Effector memory CD4-positive, alpha-beta T cell (primary cell): ENCODE measurements around the gene ABLIM3.

Experiments
- DNase-seq, 3 donors: peaks; one replicate each; pipeline ENCODE4 v3.0.0-alpha.2; 2020
- H3K27ac ChIP-seq: 2 replicates; pipeline ENCODE4 v1.7.0; 2013; ENCODE audit warnings: mild to moderate bottlenecking, low read length, moderate library complexity; ENCODE audit not compliant: insufficient read depth, poor library complexity, severe bottlenecking
- H3K27me3 ChIP-seq: replicated peaks from 2 replicates; pipeline ENCODE4 v1.7.0; 2013; ENCODE audit warnings: mild to moderate bottlenecking, low read length; ENCODE audit not compliant: insufficient read depth, control insufficient read depth, poor library complexity, severe bottlenecking
- H3K36me3 ChIP-seq: 2 replicates; pipeline ENCODE4 v1.7.0; 2013; ENCODE audit warnings: mild to moderate bottlenecking, low read length, moderate library complexity; ENCODE audit not compliant: control insufficient read depth, insufficient read depth
- H3K4me1 ChIP-seq: 2 replicates; pipeline ENCODE4 v1.7.0; 2013; ENCODE audit warnings: low read length, mild to moderate bottlenecking; ENCODE audit not compliant: control insufficient read depth, insufficient read depth, poor library complexity, severe bottlenecking
- H3K4me3 ChIP-seq: 2 replicates; pipeline ENCODE4 v1.7.0; 2013; ENCODE audit warnings: low read length, low read depth, mild to moderate bottlenecking; ENCODE audit not compliant: insufficient read depth, poor library complexity, severe bottlenecking
- H3K9me3 ChIP-seq: 2 replicates; pipeline ENCODE4 v1.7.0; 2013; ENCODE audit warnings: mild to moderate bottlenecking, low read length, moderate library complexity; ENCODE audit not compliant: control insufficient read depth

The ABLIM3 gene

GRCh38 chr5:149156435-149157083, 15.3 kb downstream of the ABLIM3 start:
- Histone ChIP-seq H3K27me3 (no peaks in the 10 kb centered on the region), H3K4me3 (no peak overlapping the region), H3K27ac (no peak overlapping the region), H3K36me3 (no peaks in the 10 kb centered on the region), H3K9me3 (no peaks in the 10 kb centered on the region), H3K4me1 (no peaks in the 10 kb centered on the region)
- DNase-seq, result no peak

GRCh38 chr5:149157330-149157729, 16.0 kb downstream of the ABLIM3 start:
- Histone ChIP-seq H3K27ac (no peak overlapping the region), H3K36me3 (no peaks in the 10 kb centered on the region), H3K4me3 (no peak overlapping the region), H3K27me3 (no peaks in the 10 kb centered on the region), H3K9me3 (no peaks in the 10 kb centered on the region), H3K4me1 (no peaks in the 10 kb centered on the region)
- DNase-seq, result no peak

GRCh38 chr5:149160291-149160787, 19.0 kb downstream of the ABLIM3 start:
- no peaks in the 10 kb centered on the region for H3K36me3 ChIP-seq
- H3K4me1 ChIP-seq, result no peaks in the 10 kb centered on the region
- no peaks in the 10 kb centered on the region for H3K9me3 ChIP-seq
- no peak overlapping the region for H3K4me3 ChIP-seq
- H3K27me3 ChIP-seq, result no peaks in the 10 kb centered on the region
- DNase-seq, result no peak
- no peak overlapping the region for H3K27ac ChIP-seq

GRCh38 chr5:149161026-149161687, 19.9 kb downstream of the ABLIM3 start:
- H3K9me3 ChIP-seq, result no peaks in the 10 kb centered on the region
- H3K36me3 ChIP-seq, result no peaks in the 10 kb centered on the region
- no peaks in the 10 kb centered on the region for H3K27me3 ChIP-seq
- no peak for DNase-seq
- no peaks in the 10 kb centered on the region for H3K4me1 ChIP-seq
- H3K27ac ChIP-seq, result no peak overlapping the region
- no peak overlapping the region for H3K4me3 ChIP-seq

GRCh38 chr5:149161850-149162249, 20.6 kb downstream of the ABLIM3 start:
- DNase-seq, result no peak
- no peaks in the 10 kb centered on the region for H3K9me3 ChIP-seq
- H3K27me3 ChIP-seq, result no peaks in the 10 kb centered on the region
- no peak overlapping the region for H3K27ac ChIP-seq
- H3K36me3 ChIP-seq, result no peaks in the 10 kb centered on the region
- no peak overlapping the region for H3K4me3 ChIP-seq
- H3K4me1 ChIP-seq, result no peaks in the 10 kb centered on the region

- Histone ChIP-seq H3K9me3 (no peaks in the 10 kb centered on the region), H3K4me1 (no peaks in the 10 kb centered on the region), H3K27me3 (no peaks in the 10 kb centered on the region), H3K4me3 (no peak overlapping the region), H3K27ac (no peak overlapping the region), H3K36me3 (no peaks in the 10 kb centered on the region)
- no peak for DNase-seq
Observed at GRCh38 chr5:149162401-149163084, 21.2 kb downstream of the ABLIM3 start.

GRCh38 chr5:149164731-149165130, 23.4 kb downstream of the ABLIM3 start:
- H3K9me3 ChIP-seq, result no peaks in the 10 kb centered on the region
- no peak overlapping the region for H3K27ac ChIP-seq
- H3K4me3 ChIP-seq, result no peak overlapping the region
- DNase-seq, result no peak
- H3K4me1 ChIP-seq, result no peaks in the 10 kb centered on the region
- H3K36me3 ChIP-seq, result no peaks in the 10 kb centered on the region
- no peaks in the 10 kb centered on the region for H3K27me3 ChIP-seq

- no peak for DNase-seq
Observed at GRCh38 chr5:149166128-149166527, 24.8 kb downstream of the ABLIM3 start.

GRCh38 chr5:149166591-149167100, 25.4 kb downstream of the ABLIM3 start:
- Histone ChIP-seq H3K27ac (no peak overlapping the region), H3K9me3 (no peaks in the 10 kb centered on the region), H3K36me3 (no peaks in the 10 kb centered on the region), H3K27me3 (no peaks in the 10 kb centered on the region), H3K4me3 (no peak overlapping the region), H3K4me1 (no peaks in the 10 kb centered on the region)
- DNase-seq, result no peak

More at GRCh38 chr5:149166128-149166527, 24.8 kb downstream of the ABLIM3 start:
- H3K4me3 ChIP-seq, result no peak overlapping the region
- H3K4me1 ChIP-seq, result no peaks in the 10 kb centered on the region
- H3K36me3 ChIP-seq, result no peaks in the 10 kb centered on the region
- no peak overlapping the region for H3K27ac ChIP-seq
- H3K27me3 ChIP-seq, result no peaks in the 10 kb centered on the region
- H3K9me3 ChIP-seq, result no peaks in the 10 kb centered on the region
